Activated T-cell treated with anti-CD3 and anti-CD28 coated beads for 48 hours (primary cell): ENCODE data around the gene ACAN.

Experiments used
- DNase-seq: peaks from one replicate; pipeline ENCODE4 v3.0.0-alpha.2; 2020; ENCODE audit warnings: low read depth

ACAN gene

DNA sequence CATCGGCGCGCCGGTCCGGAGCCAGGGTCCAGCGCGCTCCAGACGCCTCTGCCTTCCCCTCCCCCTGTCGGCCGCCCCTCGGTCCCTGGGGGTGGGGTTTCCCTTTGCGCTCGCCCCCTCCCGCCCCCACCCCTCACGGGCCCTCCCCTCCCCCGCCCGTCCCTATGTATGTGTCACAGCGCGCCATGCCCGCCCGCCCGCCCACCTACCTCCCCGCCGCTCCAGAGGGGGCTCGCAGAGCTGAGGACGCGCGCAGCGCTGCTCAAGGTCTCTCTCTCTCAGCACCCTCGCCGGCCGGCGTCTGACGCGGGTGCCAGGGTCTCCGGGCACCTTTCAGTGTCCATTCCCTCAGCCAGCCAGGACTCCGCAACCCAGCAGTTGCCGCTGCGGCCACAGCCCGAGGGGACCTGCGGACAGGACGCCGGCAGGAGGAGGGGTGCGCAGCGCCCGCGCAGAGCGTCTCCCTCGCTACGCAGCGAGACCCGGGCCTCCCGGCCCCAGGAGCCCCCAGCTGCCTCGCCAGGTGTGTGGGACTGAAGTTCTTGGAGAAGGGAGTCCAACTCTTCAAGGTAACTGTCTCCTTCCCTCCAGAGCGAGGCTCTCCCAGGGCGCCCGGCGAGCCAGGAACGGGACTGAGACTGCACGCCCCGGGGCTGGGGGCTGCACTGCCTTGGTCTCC, at the start of gene ACAN:
Gene ACAN, plus strand, starts transcription at position 196 of the 679 bp plus-strand sequence. CDS start 32,771 bp downstream, outside the sequence.
- DNase-seq: no peak

DNA sequence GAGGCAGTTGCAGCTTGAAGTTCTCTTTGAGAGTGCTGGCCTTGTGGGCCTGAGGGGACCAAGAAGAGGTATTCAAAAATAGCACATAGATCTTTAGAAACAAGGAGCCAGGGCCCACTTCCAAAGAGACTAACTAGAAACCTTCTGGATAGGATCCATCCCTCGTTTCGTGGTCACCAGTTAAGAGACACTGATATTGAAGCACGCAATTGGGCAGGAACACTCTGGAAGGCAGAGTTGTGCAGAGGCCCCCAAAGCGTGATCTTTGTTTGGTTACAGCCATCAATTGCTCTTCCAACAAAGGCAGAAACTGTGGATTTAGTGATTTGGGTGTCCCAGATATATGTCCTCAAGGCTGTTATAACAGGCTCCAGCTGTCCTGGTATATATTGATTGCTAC, 46.7 kb upstream of the ACAN start:
- DNase-seq: no peak

DNA sequence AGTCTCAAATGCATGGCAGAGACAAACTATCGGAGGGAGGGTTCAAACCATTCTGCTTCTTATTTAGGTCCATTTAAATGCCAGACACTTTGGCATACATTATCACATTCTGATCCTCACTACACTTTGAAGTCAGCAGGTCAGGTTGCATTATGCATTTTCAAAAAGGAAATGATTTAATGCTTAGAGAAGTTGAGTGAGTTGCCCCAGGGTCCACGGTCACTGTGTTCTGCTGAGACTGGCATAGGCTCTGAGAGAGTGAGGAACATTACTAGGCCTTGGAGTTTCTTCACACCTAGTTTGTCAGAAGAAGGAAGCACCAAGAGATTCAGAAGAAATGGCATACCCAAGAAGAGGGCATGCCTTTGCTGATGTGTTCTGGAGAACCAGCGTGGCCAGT, 46.3 kb upstream of the ACAN start:
- DNase-seq: no peak

- no peak for DNase-seq
Measured at GRCh38 chr15:88759872-88760271, 43.4 kb upstream of the ACAN start.

DNA sequence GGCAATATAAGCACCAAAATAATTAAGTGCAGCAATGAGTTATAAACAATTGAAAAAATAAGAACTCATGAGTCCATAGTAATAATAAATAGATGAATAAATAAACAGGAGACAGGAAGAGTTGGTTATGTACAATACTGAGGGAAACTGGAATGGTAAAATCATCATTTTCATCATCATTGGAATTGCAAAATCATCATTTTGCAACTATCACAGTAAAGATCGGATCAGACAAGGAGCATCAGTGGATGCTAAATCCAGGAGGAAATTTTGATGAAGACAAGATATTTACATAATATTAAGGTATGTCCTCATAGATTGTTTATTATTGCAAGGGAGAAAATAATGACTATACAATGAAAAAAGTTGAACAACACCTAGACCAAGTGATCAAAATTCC, 38.8 kb upstream of the ACAN start:
- no peak for DNase-seq

- no peak for DNase-seq
Measured at GRCh38 chr15:88765212-88765611, 38.0 kb upstream of the ACAN start.

GRCh38 chr15:88769161-88769971, 33.9 kb upstream of the ACAN start:
- DNase-seq: no peak

GRCh38 chr15:88775776-88776175, 27.5 kb upstream of the ACAN start:
- no peak for DNase-seq

DNA sequence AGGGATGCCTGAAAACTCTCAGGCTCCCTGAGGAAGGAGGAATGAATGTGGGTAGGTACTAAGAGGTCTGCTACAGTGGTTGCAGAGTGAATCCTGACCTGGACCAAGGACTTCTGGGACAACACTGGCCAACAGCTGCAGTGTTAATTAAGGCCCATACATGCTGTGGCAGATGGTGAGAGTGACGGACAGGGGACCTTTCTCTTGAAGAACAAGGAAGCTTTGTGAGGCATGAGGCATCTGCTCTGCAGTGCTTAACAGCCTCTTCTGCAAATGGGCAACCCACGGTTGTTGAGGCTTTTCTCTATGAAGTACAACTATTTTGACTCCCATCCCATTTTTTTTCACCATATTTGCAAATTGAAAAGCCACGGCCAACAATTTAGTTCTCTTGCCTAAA, 26.6 kb upstream of the ACAN start:
- DNase-seq: no peak

- no peak for DNase-seq
Measured at GRCh38 chr15:88779944-88780343, 23.3 kb upstream of the ACAN start.

DNA sequence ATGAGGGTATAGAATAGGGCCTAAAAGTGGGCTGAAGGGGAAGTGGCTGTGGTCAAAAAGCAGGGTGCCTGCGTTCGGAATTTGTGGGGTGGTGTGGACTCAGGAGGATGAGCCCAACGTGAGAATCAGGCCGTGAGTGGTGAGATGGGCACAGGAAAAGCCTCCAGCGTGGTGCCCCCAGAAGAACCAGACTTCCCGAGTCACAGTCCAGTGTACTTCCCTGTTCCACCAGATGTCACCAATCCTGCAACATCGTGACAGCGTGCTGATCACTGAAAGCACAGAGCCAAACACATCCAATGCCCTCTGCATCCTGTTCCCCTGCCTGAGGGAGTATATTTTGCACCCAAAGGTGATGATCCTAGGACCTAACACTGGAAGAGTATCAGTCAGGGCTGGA, 20.8 kb upstream of the ACAN start:
- DNase-seq: no peak

DNA sequence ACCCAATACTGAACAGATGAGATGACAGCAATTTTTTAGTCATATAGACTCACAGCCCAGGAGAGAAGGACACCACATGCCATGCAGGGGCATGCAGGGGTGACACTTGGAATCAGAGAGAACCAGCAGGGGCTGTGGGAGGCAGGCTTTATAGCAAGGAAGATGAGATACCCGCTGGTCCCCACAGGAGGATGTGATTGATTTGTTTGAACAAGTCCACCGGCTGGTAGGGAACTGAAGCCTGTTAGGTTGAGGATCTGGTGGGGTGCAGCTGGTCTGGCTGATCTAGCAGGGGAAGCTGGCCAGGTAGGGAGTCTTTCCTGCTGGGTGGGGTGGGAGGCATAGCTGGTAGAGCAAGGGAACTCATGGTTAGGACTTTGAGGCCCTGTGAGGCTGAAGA, 18.0 kb upstream of the ACAN start:
- no peak for DNase-seq

- no peak for DNase-seq
Measured at GRCh38 chr15:88788036-88788435, 15.2 kb upstream of the ACAN start.

GRCh38 chr15:88788816-88789215, 14.4 kb upstream of the ACAN start:
- no peak for DNase-seq

DNA sequence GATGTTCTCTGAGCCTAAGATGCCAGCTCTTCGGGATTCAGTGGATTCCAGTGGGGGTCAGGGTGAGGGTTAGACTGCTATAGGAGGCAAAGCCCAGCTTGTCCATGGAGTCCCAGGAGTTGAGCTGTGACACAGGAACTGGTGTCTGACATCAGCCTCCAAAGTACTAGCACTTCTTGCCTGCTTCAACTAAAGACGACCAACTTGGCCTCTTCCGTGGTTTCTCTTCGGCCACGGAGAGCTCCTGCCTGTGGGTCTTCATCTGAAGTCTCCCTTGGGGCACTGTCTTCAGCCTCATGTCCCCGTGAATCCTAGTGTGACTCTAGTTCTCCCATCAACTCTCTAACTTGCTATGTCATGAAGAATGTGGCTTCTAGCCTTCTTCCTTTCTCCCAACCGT, 12.8 kb upstream of the ACAN start:
- DNase-seq: no peak

DNA sequence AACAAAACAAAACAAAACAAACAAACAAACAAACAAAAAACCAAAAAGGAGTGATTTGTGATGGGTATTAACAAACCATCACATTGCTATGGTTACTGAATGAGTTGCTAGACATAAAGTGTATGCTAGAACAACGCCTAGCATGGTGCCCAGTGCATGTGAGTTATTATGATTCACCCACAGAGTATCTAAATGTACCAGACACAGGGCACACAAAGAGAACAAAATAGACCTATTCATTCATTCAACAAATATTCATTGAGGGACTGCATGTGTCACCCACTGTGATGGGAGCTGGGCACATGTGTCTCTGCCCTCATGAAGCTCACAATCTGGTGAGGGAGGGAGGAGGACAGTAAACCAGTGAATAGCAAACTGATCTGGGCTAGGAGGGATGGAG, 11.6 kb upstream of the ACAN start:
- no peak for DNase-seq

- DNase-seq: no peak
Measured at GRCh38 chr15:88792342-88793282, 10.6 kb upstream of the ACAN start.

DNA sequence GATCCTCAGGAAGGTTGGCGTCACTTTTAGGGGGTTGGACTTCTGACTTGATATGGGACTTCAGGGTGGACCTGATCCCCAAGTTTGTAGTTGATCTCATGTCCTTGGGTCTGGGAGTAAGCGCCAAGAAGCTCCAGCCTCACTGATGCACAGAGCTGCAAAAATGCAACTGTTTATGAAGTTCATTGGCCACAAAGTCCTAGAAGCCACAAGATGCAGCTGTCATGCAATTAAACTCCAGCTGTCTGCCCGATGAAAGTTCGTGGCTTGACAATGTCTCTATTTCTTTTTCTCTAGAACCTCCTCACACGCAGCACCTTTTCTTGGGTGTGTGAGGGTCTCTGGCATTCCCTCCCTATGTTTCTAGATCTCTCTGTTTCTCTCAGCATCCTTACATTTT, 9.2 kb upstream of the ACAN start:
- DNase-seq: no peak

DNA sequence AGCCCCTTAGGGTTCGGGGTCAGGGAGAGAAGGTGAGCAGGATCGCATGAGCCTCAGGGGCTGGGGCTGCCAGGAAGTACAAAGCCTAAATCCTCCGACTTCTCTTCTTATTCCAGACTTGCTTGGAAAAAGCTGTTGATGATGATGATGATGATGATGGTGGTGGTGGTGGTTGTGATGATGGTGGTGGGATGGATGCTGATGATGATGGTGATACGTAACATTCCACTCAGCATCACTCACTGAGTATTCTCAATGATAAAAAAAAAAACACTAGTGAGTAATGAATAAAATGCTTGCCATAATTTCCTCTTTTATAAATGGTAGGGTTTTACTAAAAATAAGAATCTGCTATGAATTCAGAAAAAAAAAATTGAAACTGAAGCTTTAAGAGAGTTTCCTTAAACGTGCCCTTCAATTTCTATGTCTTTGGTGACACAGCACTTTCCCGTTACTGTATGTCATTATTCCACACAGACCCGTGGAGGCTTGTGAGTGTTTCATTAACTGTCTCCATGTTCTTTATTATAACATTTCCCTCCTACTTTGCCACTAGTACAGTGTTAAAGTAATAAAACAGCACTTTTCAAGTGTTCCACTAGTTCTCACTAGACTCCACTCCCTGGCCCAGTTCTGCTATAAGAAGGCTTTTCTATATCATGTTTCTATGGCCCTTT, 5.4 kb upstream of the ACAN start:
- DNase-seq: no peak

- no peak for DNase-seq
Measured at GRCh38 chr15:88799341-88799740, 3.9 kb upstream of the ACAN start.

DNA sequence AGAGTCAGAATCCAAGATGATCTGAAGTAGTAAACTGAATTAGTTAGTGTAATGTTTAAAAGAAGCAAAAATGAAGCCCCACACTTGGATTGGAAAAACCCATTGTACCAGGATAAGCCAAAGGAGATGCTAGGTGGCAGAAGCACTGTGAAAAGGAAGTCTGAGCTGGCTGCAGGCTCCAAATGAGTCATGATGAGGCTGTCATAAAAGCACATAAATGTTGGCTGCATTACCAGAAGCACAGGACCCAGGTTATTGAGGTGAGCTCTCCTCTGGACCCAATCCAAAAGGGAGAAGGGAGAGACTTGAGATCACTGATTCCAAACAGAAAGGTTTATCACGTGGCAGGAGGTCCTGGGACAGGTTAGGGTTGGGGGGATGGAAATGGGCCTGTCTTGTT, 3.2 kb upstream of the ACAN start:
- DNase-seq: no peak

DNA sequence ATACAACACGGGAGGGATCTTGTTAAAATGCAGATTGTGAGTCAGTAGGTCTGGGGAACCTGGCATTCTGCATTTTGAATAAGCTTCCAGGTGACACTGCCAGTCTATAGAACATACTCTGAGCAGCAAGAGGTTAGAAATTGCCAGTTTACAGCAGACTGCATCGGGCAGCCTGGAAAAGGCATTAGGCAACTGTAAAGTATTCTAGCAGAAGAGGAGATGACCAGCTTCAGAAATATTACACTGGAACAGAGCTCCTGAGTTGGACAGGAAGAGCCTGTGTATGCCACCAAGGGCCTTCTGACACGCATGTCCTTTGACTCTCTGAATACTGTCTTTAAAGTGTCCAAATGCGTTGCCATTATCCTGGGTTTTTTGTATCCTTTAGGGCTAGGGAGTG, 2.5 kb upstream of the ACAN start:
- no peak for DNase-seq
